Common myeloid progenitor, CD34-positive (primary cell): ENCODE data around the gene MAGI1.
"Not testable (repeated sequence)": the region's sequence is repeated elsewhere in the genome, so short reads cannot be mapped to it uniquely, and the experiment has no call there.

Experiments used
- CTCF ChIA-PET: fragments of 350-600 bp; sonication (Branson Sonifier 250); formaldehyde crosslinking; loops from one replicate; lab custom pipeline; 2021; ENCODE audit warnings: antibody characterized with exemption; lab: Charles Lee
- POLR2A ChIA-PET: fragments of 350-600 bp; sonication (Branson Sonifier 250); formaldehyde crosslinking; loops from one replicate; lab custom pipeline; 2021; ENCODE audit warnings: antibody characterized with exemption; lab: Charles Lee
- DNase-seq, 3 donors: peaks; one replicate each; pipeline versions ENCODE4 v3.0.0 to v3.0.0-alpha.2; 2013
- H3K27ac ChIP-seq, 2 experiments: 1 replicate in 1 of 2; 2 replicates in 1 of 2; pipeline ENCODE4 v1.7.0; 2013; ENCODE audit warnings: inconsistent platforms in 2 of 2, low read length in 2 of 2, mild to moderate bottlenecking in 2 of 2, low read depth in 1 of 2, moderate library complexity in 1 of 2; ENCODE audit not compliant: severe bottlenecking in 2 of 2, insufficient read depth in 1 of 2, poor library complexity in 1 of 2
- H3K27me3 ChIP-seq, 5 experiments: replicated peaks in 2 of 5; 1 replicate in 3 of 5; 2 replicates in 2 of 5; pipeline versions ENCODE4 v1.6.1 to v1.7.0; 2013; ENCODE audit warnings: low read length in 4 of 5, mild to moderate bottlenecking in 2 of 5, moderate library complexity in 2 of 5, inconsistent platforms in 1 of 5; ENCODE audit not compliant: insufficient read depth in 5 of 5, control insufficient read depth in 4 of 5
- H3K36me3 ChIP-seq, 4 experiments: 1 replicate in 2 of 4; 2 replicates in 2 of 4; pipeline versions ENCODE4 v1.6.1 to v1.7.0; 2013; ENCODE audit warnings: low read length in 3 of 4, control low read depth in 1 of 4, mild to moderate bottlenecking in 1 of 4; ENCODE audit not compliant: control insufficient read depth in 4 of 4, insufficient read depth in 4 of 4
- H3K4me1 ChIP-seq, 4 experiments: 1 replicate in 3 of 4; 2 replicates in 1 of 4; pipeline versions ENCODE4 v1.6.1 to v1.7.1; 2013; ENCODE audit warnings: low read length in 3 of 4, mild to moderate bottlenecking in 3 of 4, control low read depth in 1 of 4, inconsistent platforms in 1 of 4, moderate library complexity in 1 of 4; ENCODE audit not compliant: control insufficient read depth in 4 of 4, insufficient read depth in 4 of 4; ENCODE audit errors: control extremely low read depth in 1 of 4
- H3K4me3 ChIP-seq, 7 experiments: 1 replicate in 4 of 7; 2 replicates in 3 of 7; pipeline versions ENCODE4 v1.5.1 to v1.7.0; 2013; ENCODE audit warnings: mild to moderate bottlenecking in 7 of 7, low read length in 6 of 7, moderate library complexity in 6 of 7, inconsistent platforms in 2 of 7, low read depth in 2 of 7, control low read depth in 1 of 7; ENCODE audit not compliant: insufficient read depth in 4 of 7, control insufficient read depth in 1 of 7; ENCODE audit errors: extremely low read depth in 1 of 7
- H3K9me3 ChIP-seq, 5 experiments: 1 replicate in 4 of 5; 2 replicates in 1 of 5; pipeline versions ENCODE4 v1.6.1 to v1.7.1; 2013; ENCODE audit warnings: low read length in 4 of 5, mild to moderate bottlenecking in 2 of 5, inconsistent platforms in 1 of 5, low read depth in 1 of 5, moderate library complexity in 1 of 5; ENCODE audit not compliant: control insufficient read depth in 4 of 5, insufficient read depth in 2 of 5; ENCODE audit errors: control extremely low read depth in 1 of 5
- WGBS: methylation state at CpG from one replicate; pipeline ENCODE4 v1.1.5; 2013; ENCODE audit not compliant: insufficient coverage; 5-methylcytosine and 5-hydroxymethylcytosine counted together

Gene MAGI1

GRCh38 chr3:65516998-65517397, 521.7 kb downstream of the MAGI1 start:
- ChIA-PET POLR2A (no interaction called here), CTCF (no interaction called here)
- Histone ChIP-seq H3K9me3 (peaks cover 0 to 1% (median 0%) of the 10 kb centered on the region in 5 experiments), H3K27ac (no peak overlapping the region), H3K4me3 (no peak overlapping the region), H3K4me1 (no peaks in the 10 kb centered on the region), H3K27me3 (no peaks in the 10 kb centered on the region), H3K36me3 (no peaks in the 10 kb centered on the region)
- 100% methylated on average over 1 of the region's 5 CpGs for WGBS
- no peak for DNase-seq

- H3K9me3 ChIP-seq, H3K4me3 ChIP-seq, POLR2A ChIA-PET, H3K27ac ChIP-seq, H3K36me3 ChIP-seq, H3K4me1 ChIP-seq, DNase-seq, CTCF ChIA-PET, H3K27me3 ChIP-seq: not testable (repeated sequence)
- WGBS, result no CpG with 5 or more reads among the region's 1 CpG
Measured at GRCh38 chr3:65514317-65514716, 524.4 kb downstream of the MAGI1 start.

GRCh38 chr3:65509423-65509794, 529.3 kb downstream of the MAGI1 start:
- H3K27ac ChIP-seq, DNase-seq, H3K36me3 ChIP-seq, CTCF ChIA-PET, H3K4me1 ChIP-seq, H3K9me3 ChIP-seq, POLR2A ChIA-PET, H3K27me3 ChIP-seq, H3K4me3 ChIP-seq: not testable (repeated sequence)
- WGBS, result 91% methylated on average over 10 of the region's 24 CpGs

- no peaks in the 10 kb centered on the region for H3K4me1 ChIP-seq
- no peaks in the 10 kb centered on the region for H3K27me3 ChIP-seq
- POLR2A ChIA-PET, result no interaction called here
- H3K9me3 ChIP-seq, result peaks cover 0 to 2% (median 0%) of the 10 kb centered on the region in 5 experiments
- no peak for DNase-seq
- CTCF ChIA-PET, result no interaction called here
- 67% methylated on average over 1 of the region's 9 CpGs for WGBS
- H3K4me3 ChIP-seq, result no peak overlapping the region
- no peak overlapping the region for H3K27ac ChIP-seq
- no peaks in the 10 kb centered on the region for H3K36me3 ChIP-seq
Measured at GRCh38 chr3:65508750-65509422, 529.8 kb downstream of the MAGI1 start.

GRCh38 chr3:65507437-65507836, 531.3 kb downstream of the MAGI1 start:
- DNase-seq, result no peak
- Histone ChIP-seq H3K36me3 (no peaks in the 10 kb centered on the region), H3K27ac (no peak overlapping the region), H3K9me3 (peaks cover 0 to 2% (median 0%) of the 10 kb centered on the region in 5 experiments), H3K4me3 (no peak overlapping the region), H3K27me3 (no peaks in the 10 kb centered on the region), H3K4me1 (no peaks in the 10 kb centered on the region)
- POLR2A ChIA-PET, result no interaction called here
- CTCF ChIA-PET, result no interaction called here
- WGBS, result 100% methylated on average over 1 of the region's 3 CpGs

- CTCF ChIA-PET, result no interaction called here
- no peaks in the 10 kb centered on the region for H3K27me3 ChIP-seq
- WGBS, result no CpG with 5 or more reads among the region's 1 CpG
- H3K27ac ChIP-seq, result no peak overlapping the region
- peaks cover 0 to 2% (median 0%) of the 10 kb centered on the region in 5 experiments for H3K9me3 ChIP-seq
- POLR2A ChIA-PET, result no interaction called here
- no peaks in the 10 kb centered on the region for H3K36me3 ChIP-seq
- no peaks in the 10 kb centered on the region for H3K4me1 ChIP-seq
- no peak for DNase-seq
- H3K4me3 ChIP-seq, result no peak overlapping the region
Measured at GRCh38 chr3:65503776-65504175, 534.9 kb downstream of the MAGI1 start.

- H3K9me3 ChIP-seq, result peaks cover 0 to 2% (median 0%) of the 10 kb centered on the region in 5 experiments
- ChIA-PET CTCF (no interaction called here), POLR2A (interaction anchor here (0.7 kb wide), 1 partner anchor 77 kb away, joined by 3 read pairs; no protein-coding TSS in a partner anchor)
- no peak overlapping the region for H3K4me3 ChIP-seq
- WGBS, result no CpG with 5 or more reads among the region's 2 CpGs
- no peaks in the 10 kb centered on the region for H3K27me3 ChIP-seq
- H3K4me1 ChIP-seq, result no peaks in the 10 kb centered on the region
- DNase-seq, result no peak
- no peak overlapping the region for H3K27ac ChIP-seq
- H3K36me3 ChIP-seq, result no peaks in the 10 kb centered on the region
Measured at GRCh38 chr3:65502526-65502925, 536.2 kb downstream of the MAGI1 start.
